Karpas-422 (cell line): ENCODE results near the gene EPGN. TPM values are rescaled to one million over a fixed set of nuclear protein-coding genes. Genes with fewer than 3 reads are reported as not detected.
"Not testable (repeated sequence)": the region's sequence is repeated elsewhere in the genome, so short reads cannot be mapped to it uniquely, and the experiment has no call there.

Source experiments
- DNase-seq: peaks from one replicate; pipeline ENCODE4 v3.0.0-alpha.2; 2015
- H2AFZ ChIP-seq: fragments of 200-600 bp; sonication (generic); 2 replicates; pipeline ENCODE4 v1.6.1; 2014; ENCODE audit warnings: antibody characterized with exemption, low read length, mixed read lengths
- H3K27ac ChIP-seq: fragments of 200-600 bp; sonication (generic); 2 replicates; pipeline ENCODE4 v1.5.1; 2014; ENCODE audit warnings: mild to moderate bottlenecking, low read length, moderate library complexity
- H3K27me3 ChIP-seq: fragments of 200-600 bp; sonication (generic); 2 replicates; pipeline ENCODE4 v1.6.1; 2014; ENCODE audit warnings: low read length, mixed read lengths
- H3K36me3 ChIP-seq: fragments of 200-600 bp; sonication (generic); 2 replicates; pipeline ENCODE4 v1.6.1; 2014; ENCODE audit warnings: low read length, mixed read lengths; ENCODE audit not compliant: insufficient read depth
- H3K4me1 ChIP-seq: fragments of 200-600 bp; sonication (generic); 2 replicates; pipeline ENCODE4 v1.6.1; 2014; ENCODE audit warnings: mild to moderate bottlenecking, low read length, mixed read lengths
- H3K4me2 ChIP-seq: fragments of 200-600 bp; sonication (generic); 2 replicates; pipeline ENCODE4 v1.6.1; 2014; ENCODE audit warnings: low read length, low read depth, mild to moderate bottlenecking; ENCODE audit not compliant: poor library complexity, severe bottlenecking
- H3K4me3 ChIP-seq: fragments of 200-600 bp; sonication (generic); 2 replicates; pipeline ENCODE4 v1.5.1; 2014; ENCODE audit warnings: mild to moderate bottlenecking, antibody characterized with exemption, low read length, mixed read lengths
- H3K79me2 ChIP-seq: fragments of 200-600 bp; sonication (generic); 2 replicates; pipeline ENCODE4 v1.6.1; 2014; ENCODE audit warnings: mild to moderate bottlenecking, low read length, mixed read lengths
- H3K9ac ChIP-seq: fragments of 200-600 bp; sonication (generic); 2 replicates; pipeline ENCODE4 v1.6.0; 2014; ENCODE audit warnings: low read length
- H3K9me2 ChIP-seq: fragments of 200-600 bp; sonication (generic), shearing (Covaris generic); replicated peaks from 2 replicates; pipeline ENCODE4 v1.6.0; 2014; ENCODE audit warnings: mild to moderate bottlenecking, low read length, moderate library complexity; ENCODE audit not compliant: insufficient read depth
- H3K9me3 ChIP-seq: fragments of 300-700, 200-600 bp; sonication (generic); 2 replicates; pipeline ENCODE4 v1.6.1; 2014; ENCODE audit warnings: low read length, mixed read lengths
- H4K20me1 ChIP-seq: fragments of 200-600 bp; sonication (generic); 2 replicates; pipeline ENCODE4 v1.6.1; 2014; ENCODE audit warnings: mild to moderate bottlenecking, antibody characterized with exemption, low read length, low read depth; ENCODE audit not compliant: insufficient read depth
- total RNA-seq: library from RNA; depleted of rRNA; stranded (reverse); fragments of >200 nt; shearing (Covaris generic); gene quantifications from 2 replicates; pipeline ENCODE4 v1.2.3, GENCODE V29; 2014; ENCODE audit warnings: low replicate concordance

EPGN gene
- total RNA-seq, 1 experiment from 2014 or later, result not detected

DNA sequence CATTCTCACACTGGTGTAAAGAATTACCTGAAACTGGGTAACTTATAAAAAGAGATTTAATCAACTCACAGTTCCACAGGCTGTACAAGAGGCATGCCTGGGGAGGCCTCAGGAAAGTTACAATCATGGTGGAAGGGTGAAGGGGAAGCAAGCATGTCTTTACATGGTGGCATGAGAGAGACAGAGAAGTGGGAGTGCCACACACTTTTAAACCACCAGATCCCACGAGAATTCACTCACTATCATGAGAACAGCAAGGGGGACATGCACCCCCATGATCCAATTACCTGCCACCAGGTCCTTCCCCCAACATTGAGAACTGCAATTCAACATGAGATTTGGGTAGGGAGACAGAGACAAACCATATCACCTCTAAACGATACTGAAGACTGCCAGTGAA, 23.0 kb downstream of the EPGN start:
- H3K4me2 ChIP-seq, result no peak overlapping the region
- H3K4me3 ChIP-seq, result no peak overlapping the region
- H3K9me2 ChIP-seq, result no peaks in the 10 kb centered on the region
- no peak overlapping the region for H3K27ac ChIP-seq
- no peaks in the 10 kb centered on the region for H3K79me2 ChIP-seq
- no peaks in the 10 kb centered on the region for H4K20me1 ChIP-seq
- H3K9me3 ChIP-seq, result no peaks in the 10 kb centered on the region
- no peak for DNase-seq
- no peak overlapping the region for H3K9ac ChIP-seq
- no peaks in the 10 kb centered on the region for H3K27me3 ChIP-seq
- H2AFZ ChIP-seq, result no peak overlapping the region
- peaks cover 12% of the 10 kb centered on the region for H3K4me1 ChIP-seq
- no peaks in the 10 kb centered on the region for H3K36me3 ChIP-seq

DNA sequence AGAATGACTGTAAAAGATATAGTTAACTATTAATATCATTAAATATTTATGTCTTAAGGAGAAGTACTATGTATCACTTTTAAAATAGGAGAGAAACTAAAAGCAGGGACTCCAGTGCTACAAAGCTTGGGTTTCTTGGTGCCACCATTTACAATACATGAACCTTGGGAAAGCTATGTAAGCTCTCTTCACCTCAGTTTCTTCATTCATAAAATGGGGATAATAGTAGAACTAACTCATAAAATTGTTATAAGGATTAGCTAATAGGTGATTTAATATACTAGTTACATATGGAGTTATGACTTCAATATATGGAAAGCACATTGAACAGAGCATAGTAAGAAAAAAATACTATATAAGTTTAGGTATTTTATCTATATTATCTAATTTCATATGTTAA, 23.7 kb downstream of the EPGN start:
- H3K36me3 ChIP-seq, result no peaks in the 10 kb centered on the region
- H3K27me3 ChIP-seq, result no peaks in the 10 kb centered on the region
- H3K9ac ChIP-seq, result no peak overlapping the region
- no peak overlapping the region for H3K4me2 ChIP-seq
- no peaks in the 10 kb centered on the region for H4K20me1 ChIP-seq
- no peaks in the 10 kb centered on the region for H3K9me3 ChIP-seq
- no peaks in the 10 kb centered on the region for H3K79me2 ChIP-seq
- no peak for DNase-seq
- H3K4me3 ChIP-seq, result no peak overlapping the region
- peaks cover 12% of the 10 kb centered on the region for H3K4me1 ChIP-seq
- no peak overlapping the region for H3K27ac ChIP-seq
- no peaks in the 10 kb centered on the region for H3K9me2 ChIP-seq
- no peak overlapping the region for H2AFZ ChIP-seq

DNA sequence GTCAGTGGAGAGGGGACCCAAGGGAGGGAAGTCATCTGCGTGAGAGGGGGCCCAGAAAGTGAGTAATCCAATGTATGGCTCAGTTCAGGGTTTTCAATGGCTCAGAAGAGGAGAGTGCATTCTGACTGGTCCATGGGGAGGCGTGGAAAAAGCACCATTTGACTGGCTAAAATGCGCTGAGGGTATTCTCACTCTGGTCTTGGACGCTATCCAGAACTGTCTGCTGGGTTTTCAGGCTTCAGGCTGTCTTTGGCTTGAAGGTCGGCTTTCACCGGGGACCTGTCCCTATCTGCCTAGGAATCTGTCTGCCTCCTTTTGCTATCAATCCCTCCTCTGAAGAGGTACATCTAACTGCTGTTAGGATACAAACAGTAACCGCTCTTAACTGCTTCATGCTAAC, 26.4 kb downstream of the EPGN start:
- H3K4me1 ChIP-seq, result peaks cover 12% of the 10 kb centered on the region
- H2AFZ ChIP-seq, result no peak overlapping the region
- DNase-seq, result no peak

DNA sequence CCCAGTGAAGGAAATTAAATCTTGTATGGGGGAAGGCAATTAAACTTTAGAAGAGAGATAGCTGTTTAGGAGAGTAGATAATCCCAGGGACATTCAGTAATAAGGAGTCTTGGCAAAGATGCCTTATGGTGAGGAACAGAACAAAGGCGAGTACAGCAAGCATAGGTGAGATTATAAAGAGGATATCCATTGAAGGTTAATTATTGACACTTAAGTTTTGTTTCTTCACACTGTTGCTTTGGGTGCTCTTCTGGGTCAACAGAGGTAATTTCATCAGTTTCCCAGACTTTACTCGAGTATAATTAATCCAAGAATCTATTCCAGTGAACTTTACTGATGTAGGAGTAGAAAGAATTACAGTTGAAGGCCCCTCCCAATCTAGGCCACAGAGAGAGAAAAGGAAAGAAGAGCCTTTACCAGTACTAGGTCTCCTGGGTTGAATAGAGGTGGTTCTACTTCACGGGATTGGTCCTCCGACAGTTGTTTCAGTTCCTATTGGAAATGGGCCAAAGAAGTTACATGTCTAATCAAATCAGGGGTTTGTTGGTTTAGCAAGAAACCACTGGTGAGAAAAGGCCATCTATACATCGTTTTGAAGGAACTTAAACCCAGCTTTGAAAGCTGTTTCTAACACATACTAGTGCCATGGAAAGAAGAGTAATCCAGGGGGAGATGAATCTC, 27.2 kb downstream of the EPGN start:
- Histone ChIP-seq H2AFZ (no peak overlapping the region), H4K20me1 (no peaks in the 10 kb centered on the region), H3K4me2 (no peak overlapping the region), H3K36me3 (no peaks in the 10 kb centered on the region), H3K27ac (no peak overlapping the region), H3K79me2 (no peaks in the 10 kb centered on the region), H3K4me1 (peaks cover 12% of the 10 kb centered on the region), H3K9me3 (no peaks in the 10 kb centered on the region), H3K27me3 (no peaks in the 10 kb centered on the region), H3K4me3 (no peak overlapping the region), H3K9ac (no peak overlapping the region), H3K9me2 (no peaks in the 10 kb centered on the region)
- DNase-seq, result peak; percentile 56

More for the DNA sequence above, 26.4 kb downstream of the EPGN start:
- H3K4me3 ChIP-seq, result no peak overlapping the region
- H3K79me2 ChIP-seq, result no peaks in the 10 kb centered on the region
- H3K27ac ChIP-seq, result no peak overlapping the region
- no peaks in the 10 kb centered on the region for H4K20me1 ChIP-seq
- no peak overlapping the region for H3K9ac ChIP-seq
- H3K9me2 ChIP-seq, result no peaks in the 10 kb centered on the region
- no peak overlapping the region for H3K4me2 ChIP-seq
- no peaks in the 10 kb centered on the region for H3K9me3 ChIP-seq
- no peaks in the 10 kb centered on the region for H3K27me3 ChIP-seq
- H3K36me3 ChIP-seq, result no peaks in the 10 kb centered on the region

DNA sequence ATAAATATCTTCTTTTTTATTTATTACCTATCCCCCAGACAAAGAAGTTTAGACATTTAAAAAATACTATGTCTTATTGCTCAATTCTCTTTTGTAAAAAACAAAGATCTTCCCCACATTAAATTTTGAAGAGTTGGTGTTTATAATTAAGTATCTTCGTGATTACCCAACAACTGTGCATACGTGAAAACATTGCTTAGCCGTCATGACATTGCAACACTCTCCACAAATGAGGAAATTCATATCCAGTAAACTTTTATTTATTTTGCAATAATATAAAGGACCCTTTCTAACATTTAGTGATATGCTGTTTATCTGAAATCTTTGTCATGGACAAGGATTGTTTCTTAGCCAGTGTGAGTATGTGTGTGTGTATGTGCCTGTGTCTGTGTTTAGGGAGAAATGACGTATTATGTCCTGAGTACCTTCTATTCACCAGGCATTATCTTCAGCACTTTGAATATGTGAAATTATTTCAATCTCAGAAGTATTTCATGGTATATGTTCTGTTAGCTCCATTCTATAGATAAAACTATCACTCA, 30.6 kb downstream of the EPGN start:
- no peaks in the 10 kb centered on the region for H4K20me1 ChIP-seq
- no peaks in the 10 kb centered on the region for H3K9me2 ChIP-seq
- H3K27me3 ChIP-seq, result no peaks in the 10 kb centered on the region
- H3K27ac ChIP-seq, result no peak overlapping the region
- peaks cover 10% of the 10 kb centered on the region for H3K4me1 ChIP-seq
- no peak overlapping the region for H3K9ac ChIP-seq
- no peak overlapping the region for H2AFZ ChIP-seq
- H3K9me3 ChIP-seq, result peaks cover 1% of the 10 kb centered on the region; the same call in 1 of the 2 replicates
- H3K79me2 ChIP-seq, result no peaks in the 10 kb centered on the region
- H3K36me3 ChIP-seq, result no peaks in the 10 kb centered on the region
- H3K4me2 ChIP-seq, result no peak overlapping the region
- no peak overlapping the region for H3K4me3 ChIP-seq
- no peak for DNase-seq

DNA sequence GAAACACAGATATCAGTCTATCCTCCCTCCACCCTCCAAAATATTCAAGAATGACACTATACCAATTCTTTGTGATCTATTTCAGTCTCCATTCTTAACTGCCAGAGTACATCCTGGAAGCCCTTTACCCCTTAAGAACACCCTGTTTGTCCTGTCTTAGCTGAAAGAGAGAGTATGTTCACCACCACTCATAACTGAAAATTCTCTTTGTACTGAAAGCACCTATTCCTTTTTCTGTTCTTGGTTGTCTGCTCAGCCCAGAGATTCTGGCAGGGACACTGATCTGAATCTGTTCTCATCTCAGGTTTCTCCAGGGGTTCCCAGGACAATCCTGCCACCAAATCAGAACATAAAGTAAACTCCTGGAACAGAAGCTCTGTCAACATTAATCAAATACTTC, 31.2 kb downstream of the EPGN start:
- H3K4me3 ChIP-seq, result no peak overlapping the region
- H3K79me2 ChIP-seq, result no peaks in the 10 kb centered on the region
- DNase-seq, result no peak
- no peaks in the 10 kb centered on the region for H3K9me2 ChIP-seq
- H3K27me3 ChIP-seq, result no peaks in the 10 kb centered on the region
- no peak overlapping the region for H3K27ac ChIP-seq
- no peaks in the 10 kb centered on the region for H4K20me1 ChIP-seq
- H3K9me3 ChIP-seq, result peaks cover 7% of the 10 kb centered on the region; the same call in 1 of the 2 replicates
- H3K4me2 ChIP-seq, result no peak overlapping the region
- H3K9ac ChIP-seq, result no peak overlapping the region
- peaks cover 10% of the 10 kb centered on the region for H3K4me1 ChIP-seq
- H3K36me3 ChIP-seq, result no peaks in the 10 kb centered on the region
- H2AFZ ChIP-seq, result no peak overlapping the region

DNA sequence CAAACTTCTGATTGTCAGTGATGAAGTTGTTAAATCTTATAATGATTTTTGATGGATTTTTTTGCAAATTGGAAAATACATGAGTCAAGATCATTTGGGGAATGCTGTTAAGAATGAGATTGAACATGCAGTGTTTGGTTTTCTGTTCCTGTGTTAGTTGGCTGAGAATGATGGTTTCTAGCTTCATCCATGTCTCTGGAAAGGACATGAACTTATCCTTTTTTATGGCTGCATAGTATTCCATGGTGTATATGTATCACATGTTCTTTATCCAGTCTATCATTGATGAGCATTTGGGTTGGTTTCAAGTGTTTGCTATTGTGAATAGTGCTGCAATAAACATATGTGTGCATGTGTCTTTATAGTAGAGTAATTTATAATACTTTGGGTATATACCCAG, 32.2 kb downstream of the EPGN start:
- H3K27ac ChIP-seq, H4K20me1 ChIP-seq, H2AFZ ChIP-seq, DNase-seq, H3K9ac ChIP-seq, H3K4me3 ChIP-seq, H3K4me2 ChIP-seq, H3K9me3 ChIP-seq, H3K4me1 ChIP-seq, H3K9me2 ChIP-seq, H3K27me3 ChIP-seq, H3K79me2 ChIP-seq, H3K36me3 ChIP-seq: not testable (repeated sequence)

DNA sequence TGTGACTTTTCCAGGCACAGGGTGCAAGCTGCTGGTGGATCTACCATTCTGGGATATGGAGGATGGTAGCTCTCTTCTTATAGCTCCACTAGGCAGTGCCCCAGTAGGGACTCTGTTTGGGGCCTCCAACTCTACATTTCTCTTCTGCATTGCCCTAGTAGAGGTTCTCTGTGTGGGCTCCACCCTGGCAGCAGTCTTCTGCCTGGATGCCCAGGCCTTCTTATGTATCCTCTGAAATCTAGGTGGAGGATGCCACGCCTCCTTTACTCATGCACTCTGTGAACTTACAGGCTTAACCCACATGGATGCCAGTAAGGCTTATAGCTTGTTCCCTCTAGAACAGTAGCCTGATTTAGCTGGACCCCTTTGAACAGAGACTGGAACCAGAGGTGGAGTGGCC, 35.8 kb downstream of the EPGN start:
- Histone ChIP-seq H3K4me1 (no peaks in the 10 kb centered on the region), H3K79me2 (no peaks in the 10 kb centered on the region), H2AFZ (no peak overlapping the region), H3K27ac (no peak overlapping the region), H3K9me2 (no peaks in the 10 kb centered on the region), H4K20me1 (no peaks in the 10 kb centered on the region), H3K4me2 (no peak overlapping the region), H3K36me3 (no peaks in the 10 kb centered on the region), H3K27me3 (no peaks in the 10 kb centered on the region), H3K4me3 (no peak overlapping the region), H3K9ac (no peak overlapping the region), H3K9me3 (peaks cover 9% of the 10 kb centered on the region; the same call in 1 of the 2 replicates)
- DNase-seq, result no peak
